A673 (cell line): ENCODE results near the gene PHF2.

Source experiments
- CTCF ChIP-seq: fragments of 300-800, 200-600 bp; sonication (generic); conservative IDR thresholded peaks from 2 replicates; pipeline ENCODE4 v1.5.1; 2017; ENCODE audit warnings: low read depth, mild to moderate bottlenecking, antibody characterized with exemption, low read length, moderate library complexity, mixed read lengths
- EZH2 ChIP-seq: fragments of 200-600 bp; sonication (generic); IDR thresholded peaks from 2 replicates; pipeline ENCODE4 v1.6.1; 2017; ENCODE audit warnings: borderline replicate concordance, low read depth, mild to moderate bottlenecking, mixed read lengths, antibody characterized with exemption, low read length; ENCODE audit not compliant: poor library complexity, severe bottlenecking

GRCh38 chr9:93599571-93600403, 23.4 kb downstream of the PHF2 start:
- no peak for TF ChIP-seq CTCF
- TF ChIP-seq EZH2, result no peak
